Rectal smooth muscle tissue (tissue), 1 donor: ENCODE data around the gene TRIM10.
"Not testable (repeated sequence)": the region's sequence is repeated elsewhere in the genome, so short reads cannot be mapped to it uniquely, and the experiment has no call there.

Experiments
- H3K27ac ChIP-seq: one replicate; pipeline ENCODE4 v1.7.0; 2013; ENCODE audit warnings: low read depth, low read length, inconsistent platforms
- H3K27me3 ChIP-seq: one replicate; pipeline ENCODE4 v1.7.0; 2013; ENCODE audit warnings: low read length; ENCODE audit not compliant: control insufficient read depth, insufficient read depth
- H3K36me3 ChIP-seq: one replicate; pipeline ENCODE4 v1.7.0; 2013; ENCODE audit warnings: low read length; ENCODE audit not compliant: control insufficient read depth, insufficient read depth
- H3K4me1 ChIP-seq: one replicate; pipeline ENCODE4 v1.7.0; 2013; ENCODE audit warnings: low read length; ENCODE audit not compliant: control insufficient read depth, insufficient read depth
- H3K4me3 ChIP-seq: one replicate; pipeline ENCODE4 v1.7.0; 2013; ENCODE audit warnings: low read length
- H3K9ac ChIP-seq: one replicate; pipeline ENCODE4 v1.7.0; 2013; ENCODE audit warnings: low read length

TRIM10 gene

DNA sequence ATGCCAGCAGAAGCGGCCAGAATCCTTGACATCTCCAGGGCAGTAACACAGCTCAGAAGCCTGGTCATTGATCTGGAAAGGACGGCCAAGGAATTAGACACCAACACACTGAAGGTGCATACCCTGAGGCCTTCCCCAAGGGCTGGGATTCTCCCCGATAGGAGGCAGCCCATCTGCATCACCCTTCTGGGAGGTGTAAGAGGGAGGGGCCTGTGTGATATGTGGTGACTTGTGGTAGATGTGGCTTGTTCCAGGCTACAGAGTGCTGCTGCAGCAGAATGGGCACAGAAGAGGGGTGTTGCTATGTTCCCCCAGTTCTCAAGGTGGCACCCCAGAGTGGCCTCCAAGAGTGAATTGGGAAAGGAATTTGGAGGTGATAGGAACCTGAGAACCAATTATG, 13.9 kb downstream of the TRIM10 start:
- H3K36me3 ChIP-seq, result no peaks in the 10 kb centered on the region
- H3K4me3 ChIP-seq, result no peak overlapping the region
- no peaks in the 10 kb centered on the region for H3K27me3 ChIP-seq
- no peaks in the 10 kb centered on the region for H3K4me1 ChIP-seq
- no peak overlapping the region for H3K9ac ChIP-seq
- no peak overlapping the region for H3K27ac ChIP-seq

- Histone ChIP-seq H3K4me1 (no peaks in the 10 kb centered on the region), H3K36me3 (no peaks in the 10 kb centered on the region), H3K27me3 (no peaks in the 10 kb centered on the region), H3K4me3 (no peak overlapping the region), H3K9ac (no peak overlapping the region), H3K27ac (no peak overlapping the region)
These were observed 15.2 kb downstream of the TRIM10 start for GRCh38 chr6:30145818-30146217.

- H3K36me3 ChIP-seq, result no peaks in the 10 kb centered on the region
- no peak overlapping the region for H3K4me3 ChIP-seq
- H3K27me3 ChIP-seq, result no peaks in the 10 kb centered on the region
- no peaks in the 10 kb centered on the region for H3K4me1 ChIP-seq
- H3K27ac ChIP-seq, result no peak overlapping the region
- no peak overlapping the region for H3K9ac ChIP-seq
These were observed 16.2 kb downstream of the TRIM10 start for GRCh38 chr6:30144811-30145210.

DNA sequence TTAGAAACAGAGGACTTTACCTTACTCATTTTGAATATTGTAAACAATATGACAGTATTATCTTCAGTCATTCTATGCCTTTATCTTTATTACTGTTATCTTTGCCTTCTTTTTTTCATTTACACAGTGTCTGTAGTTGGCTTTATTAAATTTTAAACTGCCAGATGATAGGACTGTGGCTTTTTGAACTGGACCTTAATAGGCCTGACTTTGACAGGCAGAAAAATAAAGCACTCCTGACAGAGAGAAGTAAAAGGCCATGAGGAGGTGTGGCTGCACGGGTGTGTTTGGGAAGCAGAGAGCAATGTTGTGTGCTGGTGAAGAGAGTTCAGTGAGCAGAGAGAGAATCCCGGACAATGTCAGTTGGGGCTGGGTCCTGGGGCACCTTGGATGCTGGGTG, 17.2 kb downstream of the TRIM10 start:
- Histone ChIP-seq H3K4me1 (no peaks in the 10 kb centered on the region), H3K4me3 (no peak overlapping the region), H3K27ac (no peak overlapping the region), H3K9ac (no peak overlapping the region), H3K27me3 (no peaks in the 10 kb centered on the region), H3K36me3 (no peaks in the 10 kb centered on the region)

- Histone ChIP-seq H3K4me3 (no peak overlapping the region), H3K27ac (no peak overlapping the region), H3K4me1 (no peaks in the 10 kb centered on the region), H3K9ac (no peak overlapping the region), H3K27me3 (no peaks in the 10 kb centered on the region), H3K36me3 (no peaks in the 10 kb centered on the region)
These were observed 18.3 kb downstream of the TRIM10 start for GRCh38 chr6:30142665-30143064.

- not testable (repeated sequence) for H3K36me3 ChIP-seq, H3K4me1 ChIP-seq, H3K9ac ChIP-seq, H3K27ac ChIP-seq, H3K4me3 ChIP-seq, H3K27me3 ChIP-seq
These were observed 20.8 kb downstream of the TRIM10 start for GRCh38 chr6:30140240-30140639.

DNA sequence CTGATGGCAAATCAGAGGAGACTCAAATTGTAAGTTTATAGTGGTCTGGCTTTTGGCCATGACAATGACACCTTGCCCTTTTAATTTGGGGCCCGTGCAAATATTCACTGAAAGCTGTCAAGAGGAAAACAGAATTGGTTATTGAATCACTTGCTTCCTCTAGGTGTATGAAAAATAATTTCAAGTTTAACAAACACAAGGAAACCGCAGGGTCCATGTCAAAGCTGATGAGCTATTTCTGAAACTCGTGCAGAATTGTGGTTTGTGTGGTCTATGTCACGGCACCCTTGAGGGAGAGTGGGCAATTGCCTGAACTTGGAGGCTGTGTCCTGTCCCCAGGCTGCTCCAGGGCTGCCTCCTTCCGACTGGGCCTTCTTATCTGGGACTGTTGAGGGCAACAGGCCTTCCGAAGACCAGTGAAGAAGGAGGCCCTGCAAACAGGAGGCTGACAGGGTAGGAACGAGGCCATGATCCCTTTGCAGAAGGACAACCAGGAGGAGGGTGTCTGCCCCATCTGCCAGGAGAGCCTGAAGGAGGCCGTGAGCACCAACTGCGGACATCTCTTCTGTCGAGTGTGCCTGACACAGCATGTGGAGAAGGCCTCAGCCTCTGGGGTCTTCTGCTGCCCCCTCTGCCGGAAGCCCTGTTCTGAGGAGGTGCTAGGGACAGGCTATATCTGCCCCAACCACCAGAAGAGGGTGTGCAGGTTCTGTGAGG, 24.3 kb downstream of the TRIM10 start:
- Histone ChIP-seq H3K4me3 (no peak overlapping the region), H3K4me1 (no peaks in the 10 kb centered on the region), H3K9ac (no peak overlapping the region), H3K27ac (no peak overlapping the region), H3K27me3 (peaks cover 10% of the 10 kb centered on the region), H3K36me3 (no peaks in the 10 kb centered on the region)

GRCh38 chr6:30135757-30136156, 25.3 kb downstream of the TRIM10 start, which contains the start of gene TRIM40:
TSS of gene TRIM40 (plus strand) at chr6:30136140. CDS start at chr6:30137037, 897 bp downstream.
- Histone ChIP-seq H3K36me3 (no peaks in the 10 kb centered on the region), H3K4me3 (no peak within 1 kb of the TSS), H3K4me1 (no peaks in the 10 kb centered on the region), H3K27ac (no peak within 1 kb of the TSS), H3K27me3 (peaks cover 10% of the 10 kb centered on the region), H3K9ac (no peak within 1 kb of the TSS)

DNA sequence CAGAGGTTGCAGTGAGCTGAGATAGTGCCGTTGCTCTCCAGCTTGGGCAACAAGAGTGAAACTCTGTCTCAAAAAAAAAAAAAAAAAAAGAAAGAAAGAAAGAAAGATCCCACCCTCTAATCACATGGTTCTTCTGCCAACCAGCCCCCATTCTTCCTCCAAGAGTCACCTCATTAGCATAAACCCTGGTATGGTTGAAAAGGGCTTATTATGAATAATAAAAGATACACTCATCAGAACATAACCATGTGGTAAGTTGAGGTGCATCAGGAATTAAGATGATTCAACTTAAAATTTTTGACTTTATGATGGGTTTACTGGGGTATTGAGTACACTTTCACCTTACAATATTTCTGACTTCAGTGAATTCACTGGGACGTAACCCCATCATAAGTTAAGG, 25.9 kb downstream of the TRIM10 start:
- Histone ChIP-seq H3K27ac (no peak overlapping the region), H3K4me3 (no peak overlapping the region), H3K4me1 (no peaks in the 10 kb centered on the region), H3K27me3 (peaks cover 10% of the 10 kb centered on the region), H3K9ac (no peak overlapping the region), H3K36me3 (no peaks in the 10 kb centered on the region)

DNA sequence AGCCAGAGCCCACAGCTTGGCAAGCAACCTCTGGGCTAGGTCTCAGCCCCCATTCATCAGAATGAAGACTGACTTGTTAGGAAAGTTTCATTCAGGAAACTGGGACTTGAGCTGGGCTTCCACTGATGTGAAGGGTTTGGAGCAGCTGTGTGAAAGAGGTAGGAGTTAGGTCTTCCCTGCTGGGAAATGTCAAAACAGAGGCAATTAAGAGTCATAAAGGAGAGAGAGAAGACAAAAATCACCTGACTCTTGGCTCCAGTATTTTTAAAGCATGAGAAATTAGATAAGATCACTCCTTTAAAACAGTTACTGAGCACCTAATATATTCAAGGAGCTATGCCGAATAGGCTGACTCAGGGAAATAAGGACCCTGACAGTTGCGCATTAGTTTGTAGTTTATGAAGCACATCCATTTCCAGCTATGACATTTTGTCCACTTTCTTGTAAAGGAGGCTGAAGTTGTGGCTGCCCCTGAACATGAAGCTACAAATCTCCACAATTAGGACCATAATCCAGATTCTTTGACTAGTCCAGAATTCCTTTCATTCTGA, 29.0 kb downstream of the TRIM10 start:
- H3K9ac ChIP-seq, result no peak overlapping the region
- no peaks in the 10 kb centered on the region for H3K4me1 ChIP-seq
- H3K27ac ChIP-seq, result no peak overlapping the region
- peaks cover 17% of the 10 kb centered on the region for H3K27me3 ChIP-seq
- H3K36me3 ChIP-seq, result no peaks in the 10 kb centered on the region
- H3K4me3 ChIP-seq, result no peak overlapping the region

GRCh38 chr6:30130887-30131862, 29.8 kb downstream of the TRIM10 start:
- Histone ChIP-seq H3K27ac (no peak overlapping the region), H3K36me3 (no peaks in the 10 kb centered on the region), H3K4me3 (no peak overlapping the region), H3K9ac (no peak overlapping the region), H3K4me1 (no peaks in the 10 kb centered on the region), H3K27me3 (peaks cover 13% of the 10 kb centered on the region)

- Histone ChIP-seq H3K4me3 (no peak overlapping the region), H3K36me3 (no peaks in the 10 kb centered on the region), H3K9ac (no peak overlapping the region), H3K27ac (no peak overlapping the region), H3K4me1 (no peaks in the 10 kb centered on the region), H3K27me3 (peaks cover 13% of the 10 kb centered on the region)
These were observed 30.8 kb downstream of the TRIM10 start for GRCh38 chr6:30130179-30130679.
